GM12873 (cell line): Measurements from ENCODE around the gene ARHGAP15.

Experiments used
- TF ChIP-seq, protein P1 (sequence below): IDR thresholded peaks from 2 replicates; pipeline ENCODE4 v1.5.1; 2012; ENCODE audit warnings: low read depth, mild to moderate bottlenecking, moderate library complexity, low read length, control low read depth; ENCODE audit not compliant: insufficient read depth; ENCODE audit errors: missing control alignments

Gene ARHGAP15

DNA sequence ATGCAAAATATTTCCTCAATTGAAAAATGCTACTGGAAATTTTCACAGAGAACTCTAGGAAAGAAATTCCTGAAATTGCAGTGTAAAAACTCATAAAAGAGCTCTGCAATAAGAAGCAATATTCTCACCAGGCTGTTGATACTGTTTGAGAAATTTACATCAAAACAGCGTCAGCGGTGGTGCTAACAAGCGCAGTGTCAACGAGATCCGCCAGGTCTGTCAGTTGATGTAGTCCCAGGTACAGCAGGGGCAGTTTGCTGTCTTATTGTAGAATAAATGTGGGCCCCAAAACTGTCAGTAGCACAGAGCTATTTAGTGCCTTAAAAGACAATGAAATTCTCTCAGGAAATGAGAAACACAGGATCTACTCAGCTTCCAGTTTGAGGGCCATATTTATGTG lies 611.2 kb downstream of the ARHGAP15 start:
- TF ChIP-seq, protein P1, sequence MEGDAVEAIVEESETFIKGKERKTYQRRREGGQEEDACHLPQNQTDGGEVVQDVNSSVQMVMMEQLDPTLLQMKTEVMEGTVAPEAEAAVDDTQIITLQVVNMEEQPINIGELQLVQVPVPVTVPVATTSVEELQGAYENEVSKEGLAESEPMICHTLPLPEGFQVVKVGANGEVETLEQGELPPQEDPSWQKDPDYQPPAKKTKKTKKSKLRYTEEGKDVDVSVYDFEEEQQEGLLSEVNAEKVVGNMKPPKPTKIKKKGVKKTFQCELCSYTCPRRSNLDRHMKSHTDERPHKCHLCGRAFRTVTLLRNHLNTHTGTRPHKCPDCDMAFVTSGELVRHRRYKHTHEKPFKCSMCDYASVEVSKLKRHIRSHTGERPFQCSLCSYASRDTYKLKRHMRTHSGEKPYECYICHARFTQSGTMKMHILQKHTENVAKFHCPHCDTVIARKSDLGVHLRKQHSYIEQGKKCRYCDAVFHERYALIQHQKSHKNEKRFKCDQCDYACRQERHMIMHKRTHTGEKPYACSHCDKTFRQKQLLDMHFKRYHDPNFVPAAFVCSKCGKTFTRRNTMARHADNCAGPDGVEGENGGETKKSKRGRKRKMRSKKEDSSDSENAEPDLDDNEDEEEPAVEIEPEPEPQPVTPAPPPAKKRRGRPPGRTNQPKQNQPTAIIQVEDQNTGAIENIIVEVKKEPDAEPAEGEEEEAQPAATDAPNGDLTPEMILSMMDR, result no peak

- TF ChIP-seq, protein P1, result no peak
Observed at GRCh38 chr2:143741205-143741604, 612.0 kb downstream of the ARHGAP15 start.

GRCh38 chr2:143742581-143742980 lies 613.4 kb downstream of the ARHGAP15 start:
- TF ChIP-seq, protein P1, result no peak

GRCh38 chr2:143744114-143744513 lies 614.9 kb downstream of the ARHGAP15 start:
- TF ChIP-seq, protein P1, result no peak

GRCh38 chr2:143745060-143745459 lies 615.8 kb downstream of the ARHGAP15 start:
- TF ChIP-seq, protein P1, result no peak

DNA sequence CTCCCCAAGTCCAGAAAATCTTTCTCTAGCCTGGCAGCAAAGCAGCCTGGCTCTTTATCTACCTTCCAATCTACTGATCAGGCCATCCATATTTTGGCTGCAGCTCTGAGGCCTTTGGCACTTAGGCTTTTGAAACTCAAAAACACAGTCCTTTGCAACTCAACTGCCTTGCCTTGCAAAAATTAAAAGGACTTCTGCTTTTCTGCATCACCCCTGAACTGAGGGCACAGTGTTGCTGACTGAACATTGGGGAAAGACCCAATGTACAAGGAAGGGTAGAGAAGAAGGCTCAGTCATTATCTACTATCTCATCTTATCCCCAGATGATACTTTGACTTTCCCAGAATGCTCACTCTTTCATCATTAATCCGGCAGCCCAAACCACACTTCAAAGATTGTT lies 625.5 kb downstream of the ARHGAP15 start:
- TF ChIP-seq, protein P1, result no peak

DNA sequence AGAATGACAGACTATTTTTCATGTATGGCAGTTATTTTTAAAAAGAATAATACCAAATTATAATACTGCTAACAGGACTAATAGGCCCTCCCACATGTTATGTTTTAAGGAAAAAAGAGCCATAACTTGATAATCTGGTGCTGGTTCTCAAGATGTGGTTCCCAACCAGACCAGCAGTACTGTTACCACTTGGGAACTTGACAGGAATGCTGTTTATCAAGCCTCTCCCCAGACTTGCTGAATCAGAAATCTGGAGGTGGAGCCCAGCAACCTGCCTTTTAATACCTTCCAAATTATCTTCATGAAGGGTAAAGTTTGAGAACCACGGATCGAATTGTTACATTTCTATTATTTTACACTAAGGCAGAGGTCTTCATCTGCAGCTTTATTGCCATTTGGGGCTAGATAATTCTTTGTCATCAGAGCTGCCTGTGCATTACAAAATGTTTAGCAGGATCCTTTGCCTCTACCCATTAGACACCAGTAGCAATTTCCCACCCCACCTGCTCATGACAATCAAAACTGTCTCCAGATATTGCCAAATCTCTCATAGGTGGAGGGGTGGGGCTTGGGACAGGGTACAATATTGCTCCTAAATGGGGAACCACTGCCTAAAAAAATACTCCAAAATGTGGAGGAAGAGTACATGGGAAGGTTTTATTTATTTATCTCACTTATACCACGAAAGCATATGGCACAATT lies 629.6 kb downstream of the ARHGAP15 start:
- TF ChIP-seq, protein P1, result no peak
